VCaP (cell line): Measurements from ENCODE around the gene ALDH3A1.

Experiments used
- H3K27ac ChIP-seq: fragments of 450-650 bp; 2 replicates; pipeline ENCODE4 v1.5.1; 2017
- CTCF ChIP-seq: fragments of 450-650 bp; conservative IDR thresholded peaks from 2 replicates; pipeline ENCODE4 v1.5.1; 2017; ENCODE audit warnings: mild to moderate bottlenecking, moderate library complexity

Gene ALDH3A1

GRCh38 chr17:19747829-19748806, at the start of gene ALDH3A1:
TSS of gene ALDH3A1 (minus strand) at chr17:19748298. CDS start at chr17:19745129, 3,169 bp downstream.
- no peak for TF ChIP-seq CTCF

GRCh38 chr17:19796457-19796856, 48.4 kb upstream of the ALDH3A1 start:
- H3K27ac ChIP-seq: no peak overlapping the region
- TF ChIP-seq CTCF: no peak

More at GRCh38 chr17:19747829-19748806, at the start of gene ALDH3A1:
- no peak within 1 kb of the TSS for H3K27ac ChIP-seq

- H3K27ac ChIP-seq: no peak overlapping the region
- TF ChIP-seq CTCF: no peak
Observed at GRCh38 chr17:19791918-19792550, 43.9 kb upstream of the ALDH3A1 start.

- no peak for TF ChIP-seq CTCF
- H3K27ac ChIP-seq: no peak overlapping the region
Observed at GRCh38 chr17:19787733-19788357, 39.7 kb upstream of the ALDH3A1 start.

GRCh38 chr17:19785854-19786253, 37.8 kb upstream of the ALDH3A1 start:
- peak; percentile 22; the same call in 1 of the 2 replicates for TF ChIP-seq CTCF

GRCh38 chr17:19781488-19782458, 33.7 kb upstream of the ALDH3A1 start:
- peak overlapping the region; percentile 40 for H3K27ac ChIP-seq
- TF ChIP-seq CTCF: no peak

More at GRCh38 chr17:19785854-19786253, 37.8 kb upstream of the ALDH3A1 start:
- no peak overlapping the region for H3K27ac ChIP-seq
